Measurements from ENCODE around the gene PDCL3.

- TF ChIP-seq POLR2AphosphoS5 (IDR thresholded peaks at IDR 0.05; ENCODE audit: low read depth, low read length), result no peak
- no peak for TF ChIP-seq POLR2A (IDR thresholded peaks at IDR 0.05; ENCODE audit: low read depth, low read length)
- no peak for TF ChIP-seq TAF1 (IDR thresholded peaks at IDR 0.05; ENCODE audit: low read depth, low read length)
- no peak for TF ChIP-seq SPI1 (IDR thresholded peaks at IDR 0.05; ENCODE audit: low read depth, low read length)
- no peak for TF ChIP-seq PAX5 (IDR thresholded peaks at IDR 0.05; ENCODE audit: insufficient read depth, low read length, severe bottlenecking)
- TF ChIP-seq POU2F2 (IDR thresholded peaks at IDR 0.05; ENCODE audit: low read depth, low read length), result no peak
Observed at GRCh38 chr2:100518801-100519200, 44.0 kb upstream of the PDCL3 start.

Data from GM12891 (cell line).